SU-DHL-6 (cell line): ENCODE data around the gene F8A2.
"Not testable (repeated sequence)": the region's sequence is repeated elsewhere in the genome, so short reads cannot be mapped to it uniquely, and the experiment has no call there.

Experiments used
- EZH2phosphoT487 ChIP-seq: fragments of 200-600 bp; sonication (generic), shearing (Covaris generic); conservative IDR thresholded peaks from 2 replicates; pipeline ENCODE4 v1.6.1; 2018; ENCODE audit warnings: mild to moderate bottlenecking, antibody characterized with exemption, low read length, moderate library complexity, mixed read lengths
- TF ChIP-seq, protein P1 (sequence below): fragments of 200-600 bp; sonication (generic); IDR thresholded peaks from one replicate; pipeline ENCODE4 v1.5.1; 2017; ENCODE audit warnings: antibody characterized with exemption, mild to moderate bottlenecking, low read length, moderate library complexity; ENCODE audit not compliant: insufficient read depth, poor library complexity, severe bottlenecking

DNA sequence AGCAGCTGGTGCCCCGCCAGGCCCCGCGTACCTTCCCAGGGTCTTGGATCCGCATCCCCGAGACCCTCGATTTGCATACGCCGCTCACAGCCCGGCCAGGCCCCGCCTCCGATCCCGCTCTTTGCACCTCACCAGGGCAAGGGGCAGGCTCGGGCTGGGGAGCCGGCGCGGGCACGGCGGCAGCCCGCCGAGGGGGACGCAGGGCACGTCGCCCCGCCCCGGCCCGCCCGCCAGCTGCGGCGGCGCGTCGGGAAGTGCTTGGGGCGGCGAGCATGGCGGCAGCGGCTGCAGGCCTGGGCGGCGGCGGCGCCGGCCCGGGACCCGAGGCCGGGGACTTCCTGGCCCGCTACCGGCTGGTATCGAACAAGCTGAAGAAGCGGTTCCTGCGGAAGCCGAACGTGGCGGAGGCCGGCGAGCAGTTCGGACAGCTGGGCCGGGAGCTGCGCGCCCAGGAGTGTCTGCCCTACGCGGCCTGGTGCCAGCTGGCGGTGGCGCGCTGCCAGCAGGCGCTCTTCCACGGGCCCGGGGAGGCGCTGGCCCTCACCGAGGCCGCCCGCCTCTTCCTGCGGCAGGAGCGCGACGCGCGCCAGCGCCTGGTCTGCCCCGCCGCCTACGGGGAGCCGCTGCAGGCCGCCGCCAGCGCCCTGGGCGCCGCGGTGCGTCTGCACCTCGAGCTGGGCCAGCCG lies at the start of gene F8A2:
- TF ChIP-seq, protein P1, sequence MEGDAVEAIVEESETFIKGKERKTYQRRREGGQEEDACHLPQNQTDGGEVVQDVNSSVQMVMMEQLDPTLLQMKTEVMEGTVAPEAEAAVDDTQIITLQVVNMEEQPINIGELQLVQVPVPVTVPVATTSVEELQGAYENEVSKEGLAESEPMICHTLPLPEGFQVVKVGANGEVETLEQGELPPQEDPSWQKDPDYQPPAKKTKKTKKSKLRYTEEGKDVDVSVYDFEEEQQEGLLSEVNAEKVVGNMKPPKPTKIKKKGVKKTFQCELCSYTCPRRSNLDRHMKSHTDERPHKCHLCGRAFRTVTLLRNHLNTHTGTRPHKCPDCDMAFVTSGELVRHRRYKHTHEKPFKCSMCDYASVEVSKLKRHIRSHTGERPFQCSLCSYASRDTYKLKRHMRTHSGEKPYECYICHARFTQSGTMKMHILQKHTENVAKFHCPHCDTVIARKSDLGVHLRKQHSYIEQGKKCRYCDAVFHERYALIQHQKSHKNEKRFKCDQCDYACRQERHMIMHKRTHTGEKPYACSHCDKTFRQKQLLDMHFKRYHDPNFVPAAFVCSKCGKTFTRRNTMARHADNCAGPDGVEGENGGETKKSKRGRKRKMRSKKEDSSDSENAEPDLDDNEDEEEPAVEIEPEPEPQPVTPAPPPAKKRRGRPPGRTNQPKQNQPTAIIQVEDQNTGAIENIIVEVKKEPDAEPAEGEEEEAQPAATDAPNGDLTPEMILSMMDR: not testable (repeated sequence)
- not testable (repeated sequence) for TF ChIP-seq EZH2phosphoT487
